Lower lobe of right lung (tissue), 2 donors: Measurements from ENCODE around the gene FGFR1OP2. TPM values are rescaled to one million over a fixed set of nuclear protein-coding genes. Genes with fewer than 3 reads are reported as not detected.
A peak's percentile ranks its signal among the peaks of the same experiment; 100 is the strongest.

Experiments
- ATAC-seq, 2 donors: fragments of 200-7000 bp; cut with Tn5 transposase; one replicate each; pipeline ENCODE4 v1.9.1; 2020 to 2022; ENCODE audit warnings: mild to moderate bottlenecking in 2 of 2, moderate library complexity in 2 of 2
- DNase-seq: peaks from one replicate; pipeline ENCODE4 v3.0.0-alpha.2; 2020
- H3K27ac ChIP-seq: fragments of 200-600 bp; one replicate; pipeline ENCODE4 v1.8.0; 2022
- H3K27me3 ChIP-seq: fragments of 200-600 bp; one replicate; pipeline ENCODE4 v1.8.0; 2022; ENCODE audit warnings: low read depth
- H3K36me3 ChIP-seq: fragments of 200-600 bp; one replicate; pipeline ENCODE4 v1.8.0; 2022; ENCODE audit warnings: mild to moderate bottlenecking
- H3K4me1 ChIP-seq: fragments of 200-600 bp; one replicate; pipeline ENCODE4 v1.8.0; 2022
- H3K4me3 ChIP-seq: fragments of 200-600 bp; one replicate; pipeline ENCODE4 v1.8.0; 2022; ENCODE audit warnings: mild to moderate bottlenecking
- H3K9me3 ChIP-seq: fragments of 200-600 bp; one replicate; pipeline ENCODE4 v1.8.0; 2022
- intact Hi-C: fragments of 100-400 bp; cut with DNase I; formaldehyde crosslinking; loops from one replicate; pipeline ENCODE4 v1.11.0; 2022
- total RNA-seq: library from RNA; stranded (reverse); fragmentation: NEBNext Ultra II Directional; extraction: Animal tissue kit (Norgen Biotek cat#: 25700); gene quantifications from one replicate; pipeline ENCODE4 v1.2.1, GENCODE V29; 2021
- TF ChIP-seq, protein P1 (sequence below): fragments of 200-600 bp; IDR thresholded peaks from one replicate; pipeline ENCODE4 v1.8.0; 2022; ENCODE audit warnings: antibody characterized with exemption, mild to moderate bottlenecking
- donor health status: DM: no; HTN: yes; CAD: no; lungs with severe emphysema.

The FGFR1OP2 gene
- total RNA-seq, 1 donor from 2014 or later = 55.2 TPM

DNA sequence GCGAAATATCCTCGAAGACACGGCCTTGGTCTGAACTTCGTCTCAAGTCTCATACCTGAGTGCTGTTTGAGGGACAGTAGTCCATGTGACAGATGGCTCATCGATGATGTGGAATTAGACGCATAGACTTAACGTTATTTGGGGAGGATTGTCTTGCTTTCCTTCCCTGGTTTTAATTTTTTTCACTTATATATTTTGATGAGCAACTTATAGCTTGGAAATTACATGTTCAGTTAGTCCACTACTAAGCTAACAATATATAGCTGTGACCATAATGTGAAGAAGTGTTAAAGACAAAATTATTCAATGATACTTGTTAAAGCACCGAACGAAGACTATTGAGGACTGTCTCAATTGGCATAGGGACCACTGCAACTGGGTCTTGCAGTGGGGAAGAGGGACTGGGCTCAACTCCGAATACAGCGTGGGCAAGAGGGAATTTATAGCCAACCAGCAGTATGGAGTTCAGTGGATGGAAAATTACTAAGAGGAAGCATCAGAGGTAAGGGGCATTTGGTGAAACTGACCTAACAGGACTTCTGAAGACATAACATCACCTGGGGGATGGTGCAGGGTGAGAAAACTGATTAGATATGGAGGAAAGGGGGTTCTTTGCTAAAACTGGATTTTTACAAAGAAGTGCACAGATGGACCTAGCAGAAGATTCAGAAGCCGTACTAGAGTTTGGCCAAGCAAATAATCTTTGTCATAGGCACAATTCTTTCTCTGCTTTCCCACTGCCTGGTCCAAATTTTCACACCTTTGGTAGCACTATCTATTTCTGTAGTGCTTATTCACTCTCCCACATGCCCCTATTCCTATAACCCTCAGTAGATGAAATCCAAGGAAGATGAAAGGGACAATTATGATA is 76.8 kb downstream of the FGFR1OP2 start:
- ATAC-seq = no peak

DNA sequence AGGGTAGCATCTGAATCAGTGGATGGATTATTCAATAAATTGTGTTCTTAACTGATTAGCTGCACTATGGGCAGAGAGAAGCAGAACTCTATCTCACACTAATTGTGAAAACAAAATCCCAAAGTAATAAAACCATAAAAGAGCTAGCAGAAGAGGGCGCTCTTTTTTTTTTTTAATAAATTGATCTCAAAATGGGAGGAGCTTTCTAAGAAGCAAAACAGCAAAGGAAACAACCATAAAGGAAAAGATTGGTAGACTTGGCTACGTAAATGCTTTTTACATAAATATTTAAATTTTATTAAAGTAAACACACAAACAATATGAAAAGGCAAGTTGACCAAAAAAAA is 77.4 kb downstream of the FGFR1OP2 start:
- intact Hi-C loops = loop anchor here (10.0 kb wide), 2 partner anchors 81 to 289 kb away; partner anchors contain the start of genes FGFR1OP2 and INTS13
- DNase-seq (no peak), ATAC-seq (no peak)
- TF ChIP-seq, protein P1, sequence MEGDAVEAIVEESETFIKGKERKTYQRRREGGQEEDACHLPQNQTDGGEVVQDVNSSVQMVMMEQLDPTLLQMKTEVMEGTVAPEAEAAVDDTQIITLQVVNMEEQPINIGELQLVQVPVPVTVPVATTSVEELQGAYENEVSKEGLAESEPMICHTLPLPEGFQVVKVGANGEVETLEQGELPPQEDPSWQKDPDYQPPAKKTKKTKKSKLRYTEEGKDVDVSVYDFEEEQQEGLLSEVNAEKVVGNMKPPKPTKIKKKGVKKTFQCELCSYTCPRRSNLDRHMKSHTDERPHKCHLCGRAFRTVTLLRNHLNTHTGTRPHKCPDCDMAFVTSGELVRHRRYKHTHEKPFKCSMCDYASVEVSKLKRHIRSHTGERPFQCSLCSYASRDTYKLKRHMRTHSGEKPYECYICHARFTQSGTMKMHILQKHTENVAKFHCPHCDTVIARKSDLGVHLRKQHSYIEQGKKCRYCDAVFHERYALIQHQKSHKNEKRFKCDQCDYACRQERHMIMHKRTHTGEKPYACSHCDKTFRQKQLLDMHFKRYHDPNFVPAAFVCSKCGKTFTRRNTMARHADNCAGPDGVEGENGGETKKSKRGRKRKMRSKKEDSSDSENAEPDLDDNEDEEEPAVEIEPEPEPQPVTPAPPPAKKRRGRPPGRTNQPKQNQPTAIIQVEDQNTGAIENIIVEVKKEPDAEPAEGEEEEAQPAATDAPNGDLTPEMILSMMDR = peak; percentile 46
- no peaks in the 10 kb centered on the region for H3K36me3 ChIP-seq
- no peak overlapping the region for H3K4me3 ChIP-seq
- H3K27ac ChIP-seq = peak overlapping the region; percentile 95
- no peaks in the 10 kb centered on the region for H3K9me3 ChIP-seq
- no peaks in the 10 kb centered on the region for H3K27me3 ChIP-seq
- peaks cover 53% of the 10 kb centered on the region for H3K4me1 ChIP-seq

More for the DNA sequence above, 76.8 kb downstream of the FGFR1OP2 start:
- TF ChIP-seq, protein P1 = no peak
- Histone ChIP-seq H3K9me3 (no peaks in the 10 kb centered on the region), H3K4me3 (peak overlapping the region; percentile 88), H3K27ac (peak overlapping the region; percentile 95), H3K4me1 (peaks cover 58% of the 10 kb centered on the region), H3K27me3 (no peaks in the 10 kb centered on the region), H3K36me3 (no peaks in the 10 kb centered on the region)
- intact Hi-C loops = loop anchor here (10.0 kb wide), 2 partner anchors 80 to 290 kb away; partner anchors contain the start of genes FGFR1OP2 and INTS13
- DNase-seq = no peak

Other genes starting within 250 kb of the FGFR1OP2 start
- gene ITPR2, start 105.3 kb upstream of the FGFR1OP2 start, total RNA-seq = 64.0 TPM
- gene INTS13, start 489 bp upstream of the FGFR1OP2 start, total RNA-seq = 14.1 TPM
- 70.9 TPM for gene TM7SF3, start 75.9 kb downstream of the FGFR1OP2 start, total RNA-seq
- gene MED21, start 84.1 kb downstream of the FGFR1OP2 start, total RNA-seq = 90.3 TPM
- not detected for gene C12orf71, start 144.1 kb downstream of the FGFR1OP2 start, total RNA-seq